GM10248 (cell line): ENCODE results near the gene PKIG.

Experiments
- CTCF ChIA-PET: fragments of 300-600 bp; sonication (Branson Sonifier 250); formaldehyde crosslinking; extraction: SDS; loops from one replicate; lab custom pipeline; 2021; ENCODE audit warnings: antibody characterized with exemption; lab: Yijun Ruan, JAX
- POLR2A ChIA-PET: fragments of 350-650 bp; sonication (Branson Sonifier 250); formaldehyde crosslinking; extraction: SDS; loops from one replicate; lab custom pipeline; 2020; ENCODE audit warnings: antibody characterized with exemption; lab: Yijun Ruan, JAX
- DNase-seq: peaks from one replicate; pipeline ENCODE4 v3.0.0; 2012; ENCODE audit errors: extremely low spot score
- CTCF ChIP-seq: IDR thresholded peaks from 2 replicates; pipeline ENCODE4 v1.5.1; 2012; ENCODE audit warnings: mild to moderate bottlenecking, low read depth; ENCODE audit errors: extremely low read depth, missing control alignments, control extremely low read depth

The PKIG gene

GRCh38 chr20:44622501-44623270, 40.3 kb downstream of the PKIG start:
- CTCF ChIA-PET: interaction anchor here (0.5 to 2.5 kb wide), 2 partner anchors 13 to 27 kb away, joined by 3 to 12 read pairs; no protein-coding TSS in a partner anchor
- no peak for DNase-seq
- no peak for TF ChIP-seq CTCF
- POLR2A ChIA-PET: no interaction called here

- CTCF ChIA-PET: interaction anchor here (1.3 kb wide), 1 partner anchor 10 kb away, joined by 3 read pairs; no protein-coding TSS in a partner anchor
- TF ChIP-seq CTCF: no peak
- POLR2A ChIA-PET: no interaction called here
- DNase-seq: no peak
Measured at GRCh38 chr20:44624152-44624551, 41.8 kb downstream of the PKIG start.

- TF ChIP-seq CTCF: no peak
- POLR2A ChIA-PET: no interaction called here
Measured at GRCh38 chr20:44624743-44625271, 42.4 kb downstream of the PKIG start.

GRCh38 chr20:44625361-44625760, 43.0 kb downstream of the PKIG start:
- ChIA-PET POLR2A (no interaction called here), CTCF (interaction anchor here (1.3 kb wide), 1 partner anchor 9 kb away, joined by 3 read pairs; no protein-coding TSS in a partner anchor)
- TF ChIP-seq CTCF: no peak
- no peak for DNase-seq

More at GRCh38 chr20:44624743-44625271, 42.4 kb downstream of the PKIG start:
- DNase-seq: no peak
- CTCF ChIA-PET: interaction anchor here (1.3 kb wide), 1 partner anchor 10 kb away, joined by 3 read pairs; no protein-coding TSS in a partner anchor

- TF ChIP-seq CTCF: no peak
- ChIA-PET CTCF (interaction anchor here (0.9 to 1.6 kb wide), 3 partner anchors 11 to 16 kb away, joined by 3 to 4 read pairs (median 3); no protein-coding TSS in a partner anchor), POLR2A (interaction anchor here (0.6 to 0.7 kb wide), 2 partner anchors 9 to 39 kb away, joined by 3 read pairs; no protein-coding TSS in a partner anchor)
- DNase-seq: no peak
Measured at GRCh38 chr20:44626278-44626677, 43.9 kb downstream of the PKIG start.

GRCh38 chr20:44627364-44628010, 45.1 kb downstream of the PKIG start:
- no peak for DNase-seq
- ChIA-PET CTCF (interaction anchor here (1.1 to 1.6 kb wide), 3 partner anchors 10 to 58 kb away, joined by 3 to 4 read pairs (median 3); no protein-coding TSS in a partner anchor), POLR2A (no interaction called here)
- no peak for TF ChIP-seq CTCF
